ENCODE results near the gene AKAP7. TPM values are rescaled to one million over a fixed set of nuclear protein-coding genes. Genes with fewer than 3 reads are reported as not detected.
A peak's percentile ranks its signal among the peaks of the same experiment; 100 is the strongest.

Gene AKAP7
- total RNA-seq, 4 donors from 2014 or later = 2.1 to 11.4 (median 4.4) TPM

- intact Hi-C loops (cut with DNase I) = no loop called here
- 4 to 14% methylated on average over 3 to 4 of the region's 4 CpGs for WGBS, 2 donors
- TF ChIP-seq POLR2A (IDR thresholded peaks at IDR 0.05) (no peak), CTCF (IDR thresholded peaks at IDR 0.05) (no peak)
- Histone ChIP-seq H3K27ac (peak overlapping the region; percentile 90 to 97 (median 93)), H3K27me3 (no peaks in the 10 kb centered on the region), H3K4me1 (peaks cover 5 to 25% (median 7%) of the 10 kb centered on the region in 3 donors), H3K4me3 (peak overlapping the region; percentile 74 to 94 (median 79)), H3K36me3 (no peaks in the 10 kb centered on the region), H3K9me3 (no peaks in the 10 kb centered on the region)
- no peak for DNase-seq
Measured at GRCh38 chr6:131134980-131135243, 355 bp upstream of the AKAP7 start.

GRCh38 chr6:131136021-131136786 is 937 bp downstream of the AKAP7 start:
- no peaks in the 10 kb centered on the region for H3K27me3 ChIP-seq
- no peak for TF ChIP-seq CTCF (IDR thresholded peaks at IDR 0.05)
- no peak for TF ChIP-seq POLR2A (IDR thresholded peaks at IDR 0.05)

GRCh38 chr6:131139599-131139998 is 4.3 kb downstream of the AKAP7 start:
- Histone ChIP-seq H3K9me3 (no peaks in the 10 kb centered on the region), H3K27me3 (no peaks in the 10 kb centered on the region), H3K4me1 (peaks cover 2 to 18% (median 5%) of the 10 kb centered on the region in 3 donors), H3K36me3 (peaks cover 0 to 9% (median 0%) of the 10 kb centered on the region in 3 donors), H3K27ac (no peak overlapping the region), H3K4me3 (no peak overlapping the region)
- intact Hi-C loops (cut with DNase I) = no loop called here
- DNase-seq = no peak
- 55 to 65% methylated on average over 4 of the region's 4 CpGs for whole genome bisulfite sequencing, 2 donors
- TF ChIP-seq CTCF (IDR thresholded peaks at IDR 0.05) (no peak), POLR2A (IDR thresholded peaks at IDR 0.05) (no peak)

More at GRCh38 chr6:131136021-131136786, 937 bp downstream of the AKAP7 start:
- Histone ChIP-seq H3K9me3 (no peaks in the 10 kb centered on the region), H3K4me3 (peak overlapping the region; percentile 74 to 94 (median 79)), H3K36me3 (no peaks in the 10 kb centered on the region), H3K4me1 (peaks cover 5 to 25% (median 7%) of the 10 kb centered on the region in 3 donors), H3K27ac (peak overlapping the region; percentile 90 to 97 (median 93))
- no peak for DNase-seq
- intact Hi-C loops (cut with DNase I) = no loop called here
- 10 to 11% methylated on average over 17 of the region's 17 CpGs for WGBS, 2 donors

GRCh38 chr6:131143319-131143718 is 8.1 kb downstream of the AKAP7 start:
- Histone ChIP-seq H3K27ac (no peak overlapping the region), H3K4me1 (no peaks in the 10 kb centered on the region), H3K36me3 (peaks cover 0 to 36% (median 0%) of the 10 kb centered on the region in 3 donors), H3K4me3 (no peak overlapping the region), H3K27me3 (no peaks in the 10 kb centered on the region), H3K9me3 (no peaks in the 10 kb centered on the region)
- 92 to 95% methylated on average over 3 of the region's 3 CpGs for WGBS, 2 donors
- TF ChIP-seq CTCF (IDR thresholded peaks at IDR 0.05) = no peak
- TF ChIP-seq POLR2A (IDR thresholded peaks at IDR 0.05) = no peak
- no peak for DNase-seq
- intact Hi-C loops (cut with DNase I) = no loop called here

GRCh38 chr6:131146865-131147264 is 11.6 kb downstream of the AKAP7 start:
- no peak for DNase-seq

More at GRCh38 chr6:131146865-131147264, 11.6 kb downstream of the AKAP7 start:
- Histone ChIP-seq H3K27me3 (no peaks in the 10 kb centered on the region), H3K4me3 (no peak overlapping the region), H3K9me3 (no peaks in the 10 kb centered on the region), H3K4me1 (no peaks in the 10 kb centered on the region), H3K36me3 (peaks cover 0 to 36% (median 0%) of the 10 kb centered on the region in 3 donors), H3K27ac (no peak overlapping the region)
- TF ChIP-seq CTCF (IDR thresholded peaks at IDR 0.05) (no peak), POLR2A (IDR thresholded peaks at IDR 0.05) (no peak)
- intact Hi-C loops (cut with DNase I) = no loop called here
- WGBS, 2 donors = 54 to 83% methylated on average over 2 of the region's 2 CpGs

All from esophagus squamous epithelium (tissue), 5 donors.